Measurements from ENCODE around the gene METRN. TPM values are rescaled to one million over a fixed set of nuclear protein-coding genes. Genes with fewer than 3 reads are reported as not detected.
"Not testable (repeated sequence)": the region's sequence is repeated elsewhere in the genome, so short reads cannot be mapped to it uniquely, and the experiment has no call there.

METRN gene
- polyA plus RNA-seq, 1 donor (not counting 4 experiments of a cell fraction or from before 2014, with no cell fraction given): 42.1 TPM

DNA sequence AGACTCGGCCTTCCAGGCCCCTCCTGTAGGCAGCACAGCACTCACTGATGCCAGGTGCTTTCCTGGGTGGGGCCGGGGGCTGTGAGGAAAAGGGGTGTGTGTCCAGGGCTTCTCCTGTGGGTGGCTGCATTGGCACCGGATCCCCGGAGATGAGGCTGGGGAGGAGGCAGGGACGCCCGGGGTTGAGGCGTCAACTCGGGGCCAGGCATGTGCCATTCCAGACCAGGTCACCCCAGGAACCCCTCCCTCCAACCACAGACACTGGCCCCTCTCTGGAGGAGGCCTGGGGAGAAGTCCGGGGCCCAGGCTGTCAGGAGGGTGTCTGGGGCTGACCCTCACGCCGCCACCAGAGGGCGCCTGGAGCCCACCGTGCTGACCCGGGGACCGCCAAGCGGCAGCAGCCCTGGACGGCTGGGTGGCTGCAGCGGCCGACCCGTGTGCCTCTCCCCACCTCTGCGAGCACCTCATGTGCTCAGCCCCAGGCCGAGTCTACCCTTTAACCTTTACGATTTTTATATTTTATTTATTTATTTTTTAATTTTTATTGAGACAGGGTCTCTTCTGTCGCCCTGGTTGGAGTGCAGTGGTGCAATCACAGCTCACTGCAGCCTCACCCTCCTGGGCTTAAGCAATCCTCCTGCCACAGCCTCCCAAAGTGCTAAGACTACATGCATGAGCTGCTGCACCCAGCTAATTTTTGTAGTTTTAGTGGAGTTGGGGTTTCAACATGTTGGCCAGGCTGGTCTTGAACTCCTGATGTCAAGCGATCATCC lies 3.2 kb upstream of the METRN start:
- no peak for FAIRE-seq
- no peaks in the 10 kb centered on the region for H3K9me1 ChIP-seq (ENCODE audit: control insufficient read depth, extremely low read depth, insufficient read depth, low read length)
- no peaks in the 10 kb centered on the region for H3K9me3 ChIP-seq (ENCODE audit: control insufficient read depth, low read depth, low read length)
- no peak overlapping the region for H3K9ac ChIP-seq (ENCODE audit: control insufficient read depth, extremely low read depth, insufficient read depth, low read length)
- dilution Hi-C loops (cut with MboI; ENCODE audit: extremely low pct_ligation_motif_present, low sequenced_read_pairs): no loop called here
- H3K79me2 ChIP-seq (ENCODE audit: control insufficient read depth, insufficient read depth, low read length): peaks cover 5% of the 10 kb centered on the region
- no peaks in the 10 kb centered on the region for H3K36me3 ChIP-seq (ENCODE audit: control insufficient read depth in 2 of 2, extremely low read depth in 1 of 2, insufficient read depth in 2 of 2, low read length in 2 of 2)
- no peak overlapping the region for H3K4me3 ChIP-seq (ENCODE audit: control insufficient read depth in 2 of 3, extremely low read depth in 1 of 3, insufficient read depth in 2 of 3, low read depth in 1 of 3, low read length in 3 of 3)
- no peak overlapping the region for H2AFZ ChIP-seq (ENCODE audit: control insufficient read depth, low read length)
- TF ChIP-seq, protein P1, sequence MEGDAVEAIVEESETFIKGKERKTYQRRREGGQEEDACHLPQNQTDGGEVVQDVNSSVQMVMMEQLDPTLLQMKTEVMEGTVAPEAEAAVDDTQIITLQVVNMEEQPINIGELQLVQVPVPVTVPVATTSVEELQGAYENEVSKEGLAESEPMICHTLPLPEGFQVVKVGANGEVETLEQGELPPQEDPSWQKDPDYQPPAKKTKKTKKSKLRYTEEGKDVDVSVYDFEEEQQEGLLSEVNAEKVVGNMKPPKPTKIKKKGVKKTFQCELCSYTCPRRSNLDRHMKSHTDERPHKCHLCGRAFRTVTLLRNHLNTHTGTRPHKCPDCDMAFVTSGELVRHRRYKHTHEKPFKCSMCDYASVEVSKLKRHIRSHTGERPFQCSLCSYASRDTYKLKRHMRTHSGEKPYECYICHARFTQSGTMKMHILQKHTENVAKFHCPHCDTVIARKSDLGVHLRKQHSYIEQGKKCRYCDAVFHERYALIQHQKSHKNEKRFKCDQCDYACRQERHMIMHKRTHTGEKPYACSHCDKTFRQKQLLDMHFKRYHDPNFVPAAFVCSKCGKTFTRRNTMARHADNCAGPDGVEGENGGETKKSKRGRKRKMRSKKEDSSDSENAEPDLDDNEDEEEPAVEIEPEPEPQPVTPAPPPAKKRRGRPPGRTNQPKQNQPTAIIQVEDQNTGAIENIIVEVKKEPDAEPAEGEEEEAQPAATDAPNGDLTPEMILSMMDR (optimal IDR thresholded peaks at IDR 0.05 in 1 of 3, IDR thresholded peaks at IDR 0.05 in 1 of 3, conservative IDR thresholded peaks at IDR 0.05 in 1 of 3; ENCODE audit: extremely low read depth in 1 of 3, insufficient read depth in 2 of 3, low read length in 3 of 3): peak; percentile 68 to 94 (median 92)
- no peak for TF ChIP-seq EZH2 (IDR thresholded peaks at IDR 0.05; ENCODE audit: low read length)
- peaks cover 20% of the 10 kb centered on the region for H3K4me1 ChIP-seq (ENCODE audit: control insufficient read depth, extremely low read depth, insufficient read depth, low read length)
- no peak for DNase-seq (ENCODE audit: low read depth, low spot score)
- H4K20me1 ChIP-seq (ENCODE audit: control insufficient read depth, extremely low read depth, insufficient read depth, low read length): peaks cover 6% of the 10 kb centered on the region
- peak overlapping the region; percentile 10 for H3K4me2 ChIP-seq (ENCODE audit: control insufficient read depth, extremely low read depth, insufficient read depth, low read depth, low read length)
- peaks cover 48% of the 10 kb centered on the region for H3K27me3 ChIP-seq (ENCODE audit: control insufficient read depth, extremely low read depth, insufficient read depth, low read length)
- no peak overlapping the region for H3K27ac ChIP-seq (ENCODE audit: control insufficient read depth, insufficient read depth, low read length)

DNA sequence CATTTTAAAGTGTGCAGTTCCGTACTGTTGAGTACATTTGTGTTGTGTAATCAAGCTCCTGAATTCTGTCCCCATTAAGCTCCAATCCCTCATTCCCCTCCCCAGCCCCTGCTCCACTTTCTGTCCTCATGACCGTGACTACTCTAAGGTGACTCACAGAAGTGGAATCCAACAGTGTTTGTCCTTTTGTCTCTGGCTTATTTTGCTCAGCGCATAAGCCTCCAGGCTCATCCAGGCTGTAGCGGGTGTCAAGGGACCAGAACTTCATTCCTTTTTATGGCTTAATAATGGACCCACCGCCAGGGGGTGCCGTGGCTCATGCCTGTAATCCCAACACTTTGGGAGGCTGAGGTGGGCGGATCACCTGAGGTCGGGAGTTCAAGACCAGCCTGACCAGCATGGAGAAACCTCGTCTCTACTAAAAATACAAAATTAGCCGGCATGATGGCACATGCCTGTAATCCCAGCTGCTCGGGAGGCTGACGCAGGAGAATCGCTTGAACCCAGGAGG lies 2.1 kb upstream of the METRN start:
- H3K9me1 ChIP-seq (ENCODE audit: control insufficient read depth, extremely low read depth, insufficient read depth, low read length); H3K9ac ChIP-seq (ENCODE audit: control insufficient read depth, extremely low read depth, insufficient read depth, low read length); H3K4me2 ChIP-seq (ENCODE audit: control insufficient read depth, extremely low read depth, insufficient read depth, low read depth, low read length); dilution Hi-C loops (cut with MboI; ENCODE audit: extremely low pct_ligation_motif_present, low sequenced_read_pairs); H2AFZ ChIP-seq (ENCODE audit: control insufficient read depth, low read length); H3K4me3 ChIP-seq (ENCODE audit: control insufficient read depth in 2 of 3, extremely low read depth in 1 of 3, insufficient read depth in 2 of 3, low read depth in 1 of 3, low read length in 3 of 3); H4K20me1 ChIP-seq (ENCODE audit: control insufficient read depth, extremely low read depth, insufficient read depth, low read length); H3K36me3 ChIP-seq (ENCODE audit: control insufficient read depth in 2 of 2, extremely low read depth in 1 of 2, insufficient read depth in 2 of 2, low read length in 2 of 2); H3K27ac ChIP-seq (ENCODE audit: control insufficient read depth, insufficient read depth, low read length); H3K9me3 ChIP-seq (ENCODE audit: control insufficient read depth, low read depth, low read length); H3K79me2 ChIP-seq (ENCODE audit: control insufficient read depth, insufficient read depth, low read length): not testable (repeated sequence)
- DNase-seq (ENCODE audit: low read depth, low spot score) (peak; percentile 98), FAIRE-seq (peak; percentile 86)
- Histone ChIP-seq H3K27me3 (ENCODE audit: control insufficient read depth, extremely low read depth, insufficient read depth, low read length) (peaks cover 38% of the 10 kb centered on the region), H3K4me1 (ENCODE audit: control insufficient read depth, extremely low read depth, insufficient read depth, low read length) (peaks cover 20% of the 10 kb centered on the region)
- TF ChIP-seq, protein P1 (optimal IDR thresholded peaks at IDR 0.05 in 1 of 3, IDR thresholded peaks at IDR 0.05 in 1 of 3, conservative IDR thresholded peaks at IDR 0.05 in 1 of 3; ENCODE audit: extremely low read depth in 1 of 3, insufficient read depth in 2 of 3, low read length in 3 of 3): peak; percentile 51 to 60 (median 58)
